ENCODE results near the gene FCHSD2.

GRCh38 chr11:72937439-72937838 lies 204.7 kb downstream of the FCHSD2 start:
- no peak for TF ChIP-seq CTCF (IDR thresholded peaks at IDR 0.05)
- no peak for TF ChIP-seq POLR2A (IDR thresholded peaks at IDR 0.05; ENCODE audit: low read depth)
